A549 (cell line): ENCODE measurements around the gene BTBD8. TPM values are rescaled to one million over a fixed set of nuclear protein-coding genes. Genes with fewer than 3 reads are reported as not detected.

Experiments used
- ATAC-seq, 2 experiments: fragments of 200-7000 bp in 1 of 2; fragments of >200 bp in 1 of 2; cut with Nextera tagmentation in 1 of 2; cut with Tn5 transposase in 1 of 2; 3 replicates each; pipeline versions ENCODE4 v1.8.0 to v1.9.1; 2018 to 2020; ENCODE audit warnings: mild to moderate bottlenecking in 1 of 2, moderate library complexity in 1 of 2
- CTCF ChIA-PET: fragments of 300-600 bp; sonication (Branson Sonifier 250); formaldehyde crosslinking; extraction: SDS; loops from one replicate; lab custom pipeline; 2021; ENCODE audit warnings: antibody characterized with exemption, inconsistent platforms; lab: Yijun Ruan, JAX
- POLR2A ChIA-PET: fragments of 350-600 bp; formaldehyde crosslinking; extraction: SDS; loops from one replicate; lab custom pipeline; 2021; ENCODE audit warnings: antibody characterized with exemption, inconsistent platforms; lab: Yijun Ruan, JAX
- DNase-seq, 2 experiments: peaks; one replicate each; pipeline versions ENCODE4 v3.0.0 to v3.0.0-alpha.2; 2011 to 2016; ENCODE audit warnings: low read depth in 1 of 2, low spot score in 1 of 2
- FAIRE-seq: peaks from 2 replicates; lab custom pipeline; 2011; peaks lifted over from hg19 to GRCh38; lab: Jason Lieb, UNC
- H3K27ac ChIP-seq, 2 experiments: fragments of >200 bp; sonication (Bioruptor Twin); formaldehyde crosslinking; 3 replicates each; pipeline ENCODE4 v1.5.1; 2016 to 2017
- H3K4me1 ChIP-seq: fragments of >200 bp; sonication (Bioruptor Twin); formaldehyde crosslinking; 3 replicates; pipeline ENCODE4 v1.6.1; 2016
- H3K4me2 ChIP-seq: fragments of >200 bp; sonication (Bioruptor Twin); formaldehyde crosslinking; 3 replicates; pipeline ENCODE4 v1.6.1; 2016
- H3K4me3 ChIP-seq: fragments of >200 bp; sonication (Bioruptor Twin); formaldehyde crosslinking; 3 replicates; pipeline ENCODE4 v1.5.1; 2016
- H3K9me3 ChIP-seq: fragments of >200 bp; sonication (Bioruptor Twin); formaldehyde crosslinking; 3 replicates; pipeline ENCODE4 v1.6.1; 2016
- CEBPB ChIP-seq, 2 experiments: fragments of >200 bp in 1 of 2; sonication (Bioruptor Twin) in 1 of 2; formaldehyde crosslinking in 1 of 2; IDR thresholded peaks; 2 replicates each; pipeline ENCODE4 v1.6.1; 2012 to 2016
- CHD4 ChIP-seq: fragments of 200-600 bp; sonication (generic); IDR thresholded peaks from 2 replicates; pipeline ENCODE4 v1.6.1; 2016; ENCODE audit warnings: antibody characterized with exemption, mild to moderate bottlenecking, borderline replicate concordance
- EP300 ChIP-seq, 2 experiments: fragments of >200 bp; sonication (Bioruptor Twin); formaldehyde crosslinking; IDR thresholded peaks; 2 replicates in 1 of 2; 3 replicates in 1 of 2; pipeline ENCODE4 v1.6.1; 2016 to 2017
- FOSL2 ChIP-seq, 2 experiments: fragments of 450-650 bp in 1 of 2; fragments of >200 bp in 1 of 2; sonication (Bioruptor Twin) in 1 of 2; formaldehyde crosslinking; IDR thresholded peaks; 2 replicates each; pipeline versions ENCODE4 v1.5.0 to v1.6.1; 2016 to 2020; ENCODE audit warnings: mild to moderate bottlenecking in 1 of 2, moderate library complexity in 1 of 2
- PHF8 ChIP-seq: fragments of 200-600 bp; sonication (generic); IDR thresholded peaks from 2 replicates; pipeline ENCODE4 v1.6.1; 2016; ENCODE audit warnings: low read depth, mild to moderate bottlenecking, antibody characterized with exemption, moderate library complexity, borderline replicate concordance
- POLR2A ChIP-seq: IDR thresholded peaks from 2 replicates; pipeline ENCODE4 v1.6.1; 2012; ENCODE audit warnings: mild to moderate bottlenecking, low read length
- RCOR1 ChIP-seq: fragments of 150-350 bp; IDR thresholded peaks from 2 replicates; pipeline ENCODE4 v1.6.1; 2014; ENCODE audit warnings: antibody characterized with exemption, low read length, low read depth
- RNF2 ChIP-seq: fragments of 200-600 bp; sonication (generic); IDR thresholded peaks from 2 replicates; pipeline ENCODE4 v1.6.1; 2016; ENCODE audit warnings: low read depth, mild to moderate bottlenecking, antibody characterized with exemption, moderate library complexity, borderline replicate concordance
- USF2 ChIP-seq: fragments of 450-650 bp; IDR thresholded peaks from 2 replicates; pipeline ENCODE4 v1.6.1; 2014; ENCODE audit warnings: antibody characterized with exemption
- WGBS: methylation state at CpG from one replicate; pipeline ENCODE4 v1.1.6; 2017; ENCODE audit errors: missing lambda C conversion rate; 5-methylcytosine and 5-hydroxymethylcytosine counted together
- polyA plus RNA-seq, 4 experiments: library from polyadenylated mRNA; depleted of rRNA in 3 of 4; stranded (reverse); fragments of >200 nt; fragmentation: RNase III in 1 of 4; extraction: RNeasy Plus Mini Kit Qiagen cat#74134 plus additional on column Dnase treatment in 1 of 4; gene quantifications; 2 replicates in 3 of 4; 3 replicates in 1 of 4; pipeline ENCODE4 v1.2.3, GENCODE V29; 2011 to 2017
- TF ChIP-seq, protein P1 (sequence below): IDR thresholded peaks from 2 replicates; pipeline ENCODE4 v1.6.1; 2012
- TF ChIP-seq, protein P2 (sequence below): IDR thresholded peaks from 2 replicates; pipeline ENCODE4 v1.6.1; 2012
- TF ChIP-seq, protein P3 (sequence below): fragments of 250-450 bp; sonication (Bioruptor Pico); IDR thresholded peaks from 2 replicates; pipeline ENCODE4 v1.5.0; 2020; ENCODE audit warnings: low read depth, mild to moderate bottlenecking, moderate library complexity
- TF ChIP-seq, protein P4 (sequence below): fragments of 200-600 bp; sonication (generic); IDR thresholded peaks from 2 replicates; pipeline ENCODE4 v1.6.1; 2016; ENCODE audit warnings: antibody characterized with exemption, mild to moderate bottlenecking, moderate library complexity

BTBD8 gene
- polyA plus RNA-seq, 2 of the 4 experiments (the other 2 are of a cell fraction): 0.80 to 2.5 TPM

GRCh38 chr1:92084651-92085050, 4.5 kb downstream of the BTBD8 start:
- 90% methylated on average over 1 of the region's 1 CpG for WGBS
- no peak for DNase-seq
- H3K4me3 ChIP-seq: no peak overlapping the region
- TF ChIP-seq, protein P1, sequence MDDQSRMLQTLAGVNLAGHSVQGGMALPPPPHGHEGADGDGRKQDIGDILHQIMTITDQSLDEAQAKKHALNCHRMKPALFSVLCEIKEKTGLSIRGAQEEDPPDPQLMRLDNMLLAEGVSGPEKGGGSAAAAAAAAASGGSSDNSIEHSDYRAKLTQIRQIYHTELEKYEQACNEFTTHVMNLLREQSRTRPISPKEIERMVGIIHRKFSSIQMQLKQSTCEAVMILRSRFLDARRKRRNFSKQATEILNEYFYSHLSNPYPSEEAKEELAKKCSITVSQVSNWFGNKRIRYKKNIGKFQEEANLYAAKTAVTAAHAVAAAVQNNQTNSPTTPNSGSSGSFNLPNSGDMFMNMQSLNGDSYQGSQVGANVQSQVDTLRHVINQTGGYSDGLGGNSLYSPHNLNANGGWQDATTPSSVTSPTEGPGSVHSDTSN: no peak
- TF ChIP-seq FOSL2 (IDR thresholded peaks at IDR 0.05) (no peak), FOSL2 (CRISPR knock-in tag; IDR thresholded peaks at IDR 0.05) (no peak), RNF2 (no peak), CEBPB (IDR thresholded peaks at IDR 0.05) (no peak), CHD4 (no peak)
- TF ChIP-seq, protein P2, sequence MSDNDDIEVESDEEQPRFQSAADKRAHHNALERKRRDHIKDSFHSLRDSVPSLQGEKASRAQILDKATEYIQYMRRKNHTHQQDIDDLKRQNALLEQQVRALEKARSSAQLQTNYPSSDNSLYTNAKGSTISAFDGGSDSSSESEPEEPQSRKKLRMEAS: no peak
- TF ChIP-seq, all 56 proteins: peak for 0
- no peak for FAIRE-seq
- peaks cover 5% of the 10 kb centered on the region; the same call in 2 of the 3 replicates for H3K4me1 ChIP-seq
- H3K27ac ChIP-seq: no peak overlapping the region
- ATAC-seq: no peak
- no peak overlapping the region for H3K4me2 ChIP-seq
- CTCF ChIA-PET: no interaction called here
- no peaks in the 10 kb centered on the region for H3K9me3 ChIP-seq
- POLR2A ChIA-PET: no interaction called here

DNA sequence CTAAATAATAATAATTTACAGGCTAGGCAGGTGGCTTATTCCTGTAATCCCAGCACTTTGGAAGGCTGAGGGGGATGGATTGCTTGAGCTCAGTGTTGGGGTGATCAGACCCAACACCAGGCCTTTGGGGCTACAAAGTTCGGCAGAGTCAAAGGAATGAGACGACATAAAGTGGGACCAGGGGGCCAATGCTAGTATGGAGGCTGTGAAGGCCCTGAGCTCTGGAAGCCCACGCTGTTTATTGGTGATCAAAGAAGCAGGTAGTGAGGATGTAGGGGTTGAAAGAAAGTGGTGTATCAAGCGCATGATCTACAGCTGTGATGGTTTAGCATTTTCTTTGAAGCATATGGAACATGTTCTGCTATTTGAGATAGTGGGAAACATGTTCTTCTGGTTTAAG, 5.6 kb downstream of the BTBD8 start:
- peaks cover 3% of the 10 kb centered on the region; the same call in 2 of the 3 replicates for H3K4me1 ChIP-seq
- no peaks in the 10 kb centered on the region for H3K9me3 ChIP-seq
- no peak overlapping the region for H3K27ac ChIP-seq
- no peak overlapping the region for H3K4me3 ChIP-seq
- H3K4me2 ChIP-seq: no peak overlapping the region
- ChIA-PET CTCF (interaction anchor here (0.6 kb wide), 1 partner anchor 104 kb away, joined by 3 read pairs; no protein-coding TSS in a partner anchor), POLR2A (no interaction called here)
- no peak for ATAC-seq
- 91% methylated on average over 4 of the region's 4 CpGs for WGBS
- no peak for TF ChIP-seq POLR2A
- no peak for TF ChIP-seq USF2
- no peak for TF ChIP-seq EP300 (IDR thresholded peaks at IDR 0.05)
- TF ChIP-seq, protein P3, sequence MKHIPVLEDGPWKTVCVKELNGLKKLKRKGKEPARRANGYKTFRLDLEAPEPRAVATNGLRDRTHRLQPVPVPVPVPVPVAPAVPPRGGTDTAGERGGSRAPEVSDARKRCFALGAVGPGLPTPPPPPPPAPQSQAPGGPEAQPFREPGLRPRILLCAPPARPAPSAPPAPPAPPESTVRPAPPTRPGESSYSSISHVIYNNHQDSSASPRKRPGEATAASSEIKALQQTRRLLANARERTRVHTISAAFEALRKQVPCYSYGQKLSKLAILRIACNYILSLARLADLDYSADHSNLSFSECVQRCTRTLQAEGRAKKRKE (CRISPR knock-in tag): no peak
- TF ChIP-seq PHF8: no peak
- DNase-seq: no peak
- no peak for FAIRE-seq

DNA sequence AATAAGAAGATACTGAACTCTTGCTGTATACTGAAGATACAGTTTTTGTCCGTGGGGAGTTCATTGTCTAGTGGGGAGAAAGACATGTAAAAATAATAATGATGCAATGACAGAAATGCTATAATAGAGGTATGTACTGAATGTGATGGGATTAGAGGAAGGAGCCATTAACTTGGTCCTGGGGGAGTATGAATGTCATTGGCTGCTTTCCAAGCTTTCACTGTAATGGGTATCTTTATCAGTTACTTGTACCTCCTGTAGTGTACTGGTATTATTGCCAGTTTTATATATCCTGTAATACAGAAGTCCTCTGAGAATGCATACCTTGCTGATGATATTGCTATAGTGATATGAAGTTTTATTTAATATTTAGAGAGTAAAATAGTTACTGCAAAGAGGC, 7.4 kb downstream of the BTBD8 start:
- no peak for FAIRE-seq
- H3K4me1 ChIP-seq: no peaks in the 10 kb centered on the region
- 50% methylated on average over 1 of the region's 1 CpG for WGBS
- TF ChIP-seq RCOR1: no peak
- POLR2A ChIA-PET: no interaction called here
- DNase-seq: no peak
- no peak for ATAC-seq
- H3K9me3 ChIP-seq: no peaks in the 10 kb centered on the region
- H3K27ac ChIP-seq: no peak overlapping the region
- CTCF ChIA-PET: no interaction called here
- H3K4me2 ChIP-seq: no peak overlapping the region
- H3K4me3 ChIP-seq: no peak overlapping the region

DNA sequence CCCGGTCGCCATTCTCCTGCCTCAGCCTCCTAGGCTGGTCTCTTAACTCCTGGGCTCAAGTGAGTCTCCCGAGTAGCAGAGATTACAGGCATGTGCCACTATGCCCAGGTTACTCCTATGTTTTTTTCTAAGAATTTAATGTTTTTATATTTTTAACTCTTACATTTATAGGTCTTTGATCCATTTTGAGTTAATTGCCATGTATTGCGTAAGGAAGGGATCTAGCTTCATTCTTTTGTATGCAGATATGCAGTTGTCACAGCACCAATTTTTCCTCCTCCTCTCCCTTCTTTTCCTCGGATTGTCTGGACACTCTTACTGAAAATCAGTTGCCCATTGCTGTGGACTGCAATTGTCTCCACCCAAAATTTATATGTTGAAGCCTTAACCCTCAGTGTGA, 11.5 kb downstream of the BTBD8 start:
- Histone ChIP-seq H3K9me3 (no peaks in the 10 kb centered on the region), H3K4me1 (no peaks in the 10 kb centered on the region), H3K27ac (no peak overlapping the region), H3K4me3 (no peak overlapping the region), H3K4me2 (no peak overlapping the region)
- DNase-seq: no peak
- ChIA-PET CTCF (interaction anchor here (0.6 kb wide), 1 partner anchor 1086 kb away, joined by 3 read pairs; no protein-coding TSS in a partner anchor), POLR2A (no interaction called here)
- WGBS: 79% methylated on average over 5 of the region's 5 CpGs
- ATAC-seq: no peak
- no peak for FAIRE-seq
- TF ChIP-seq, protein P4, sequence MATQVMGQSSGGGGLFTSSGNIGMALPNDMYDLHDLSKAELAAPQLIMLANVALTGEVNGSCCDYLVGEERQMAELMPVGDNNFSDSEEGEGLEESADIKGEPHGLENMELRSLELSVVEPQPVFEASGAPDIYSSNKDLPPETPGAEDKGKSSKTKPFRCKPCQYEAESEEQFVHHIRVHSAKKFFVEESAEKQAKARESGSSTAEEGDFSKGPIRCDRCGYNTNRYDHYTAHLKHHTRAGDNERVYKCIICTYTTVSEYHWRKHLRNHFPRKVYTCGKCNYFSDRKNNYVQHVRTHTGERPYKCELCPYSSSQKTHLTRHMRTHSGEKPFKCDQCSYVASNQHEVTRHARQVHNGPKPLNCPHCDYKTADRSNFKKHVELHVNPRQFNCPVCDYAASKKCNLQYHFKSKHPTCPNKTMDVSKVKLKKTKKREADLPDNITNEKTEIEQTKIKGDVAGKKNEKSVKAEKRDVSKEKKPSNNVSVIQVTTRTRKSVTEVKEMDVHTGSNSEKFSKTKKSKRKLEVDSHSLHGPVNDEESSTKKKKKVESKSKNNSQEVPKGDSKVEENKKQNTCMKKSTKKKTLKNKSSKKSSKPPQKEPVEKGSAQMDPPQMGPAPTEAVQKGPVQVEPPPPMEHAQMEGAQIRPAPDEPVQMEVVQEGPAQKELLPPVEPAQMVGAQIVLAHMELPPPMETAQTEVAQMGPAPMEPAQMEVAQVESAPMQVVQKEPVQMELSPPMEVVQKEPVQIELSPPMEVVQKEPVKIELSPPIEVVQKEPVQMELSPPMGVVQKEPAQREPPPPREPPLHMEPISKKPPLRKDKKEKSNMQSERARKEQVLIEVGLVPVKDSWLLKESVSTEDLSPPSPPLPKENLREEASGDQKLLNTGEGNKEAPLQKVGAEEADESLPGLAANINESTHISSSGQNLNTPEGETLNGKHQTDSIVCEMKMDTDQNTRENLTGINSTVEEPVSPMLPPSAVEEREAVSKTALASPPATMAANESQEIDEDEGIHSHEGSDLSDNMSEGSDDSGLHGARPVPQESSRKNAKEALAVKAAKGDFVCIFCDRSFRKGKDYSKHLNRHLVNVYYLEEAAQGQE: no peak
- no peak for TF ChIP-seq CEBPB (IDR thresholded peaks at IDR 0.05)
